ENCODE results near the gene PSMC4. TPM values are rescaled to one million over a fixed set of nuclear protein-coding genes. Genes with fewer than 3 reads are reported as not detected.

The PSMC4 gene
- total RNA-seq, 4 donors from 2014 or later, result 78.0 to 92.5 (median 87.7) TPM

DNA sequence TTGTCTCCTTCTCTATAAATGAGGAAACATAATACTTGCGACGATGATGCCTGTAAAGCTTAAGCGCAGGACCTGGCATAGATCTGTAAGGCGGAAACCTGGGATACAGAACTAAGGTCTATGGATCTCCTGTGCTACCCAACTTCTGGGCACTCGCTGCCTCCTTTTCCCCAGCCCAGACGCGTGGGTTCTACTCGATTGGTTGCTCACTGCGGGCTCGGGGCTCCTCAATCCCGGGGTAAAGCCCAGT lies 615 bp upstream of the PSMC4 start:
- H3K4me3 ChIP-seq (ENCODE audit: low read depth, poor library complexity, severe bottlenecking), result peak overlapping the region; percentile 77
- intact Hi-C loops (cut with DNase I; ENCODE audit: low total_unique reads), result no loop called here
- peak in 1 of 2 donors; percentile 17 for DNase-seq (ENCODE audit: low spot score in 2 of 2)
- TF ChIP-seq POLR2A (IDR thresholded peaks at IDR 0.05), result no peak
- TF ChIP-seq, protein P1, sequence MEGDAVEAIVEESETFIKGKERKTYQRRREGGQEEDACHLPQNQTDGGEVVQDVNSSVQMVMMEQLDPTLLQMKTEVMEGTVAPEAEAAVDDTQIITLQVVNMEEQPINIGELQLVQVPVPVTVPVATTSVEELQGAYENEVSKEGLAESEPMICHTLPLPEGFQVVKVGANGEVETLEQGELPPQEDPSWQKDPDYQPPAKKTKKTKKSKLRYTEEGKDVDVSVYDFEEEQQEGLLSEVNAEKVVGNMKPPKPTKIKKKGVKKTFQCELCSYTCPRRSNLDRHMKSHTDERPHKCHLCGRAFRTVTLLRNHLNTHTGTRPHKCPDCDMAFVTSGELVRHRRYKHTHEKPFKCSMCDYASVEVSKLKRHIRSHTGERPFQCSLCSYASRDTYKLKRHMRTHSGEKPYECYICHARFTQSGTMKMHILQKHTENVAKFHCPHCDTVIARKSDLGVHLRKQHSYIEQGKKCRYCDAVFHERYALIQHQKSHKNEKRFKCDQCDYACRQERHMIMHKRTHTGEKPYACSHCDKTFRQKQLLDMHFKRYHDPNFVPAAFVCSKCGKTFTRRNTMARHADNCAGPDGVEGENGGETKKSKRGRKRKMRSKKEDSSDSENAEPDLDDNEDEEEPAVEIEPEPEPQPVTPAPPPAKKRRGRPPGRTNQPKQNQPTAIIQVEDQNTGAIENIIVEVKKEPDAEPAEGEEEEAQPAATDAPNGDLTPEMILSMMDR (IDR thresholded peaks at IDR 0.05), result no peak
- 0 to 10% methylated on average over 4 to 11 of the region's 11 CpGs for WGBS, 2 donors

DNA sequence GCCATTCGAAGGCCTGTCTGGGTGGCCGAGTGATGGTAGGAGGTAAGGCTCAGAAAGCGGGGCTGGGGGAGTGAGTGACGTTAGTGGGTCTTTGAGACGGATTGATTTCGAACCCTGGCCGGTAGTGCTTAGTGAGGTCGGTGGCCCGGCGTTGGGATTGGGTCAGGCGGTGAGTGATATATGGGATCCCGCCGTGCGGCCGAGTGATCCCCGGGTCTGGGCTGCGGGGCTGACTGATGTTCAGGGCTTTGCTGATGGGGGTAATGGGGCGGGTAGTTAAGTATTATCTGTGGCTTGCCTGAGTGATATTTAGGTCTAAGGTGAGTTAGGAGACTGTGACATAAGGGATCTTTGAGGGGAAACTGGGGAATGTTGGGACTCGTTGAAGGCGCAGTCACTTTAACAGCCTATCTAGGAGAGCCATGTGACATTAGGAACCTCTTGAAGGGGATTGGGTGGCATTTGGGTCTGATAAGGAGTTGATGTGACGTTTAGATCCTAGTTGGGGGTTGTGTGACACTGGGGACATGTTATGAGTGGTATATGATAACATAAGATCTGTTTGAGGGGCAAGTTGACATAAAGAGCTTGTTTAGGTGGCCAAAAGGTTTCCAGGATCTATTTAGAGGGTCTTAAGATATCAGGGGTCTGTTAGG lies 543 bp downstream of the PSMC4 start:
- WGBS, 2 donors, result 2 to 3% methylated on average over 21 of the region's 21 CpGs
- peak overlapping the region; percentile 77 for H3K4me3 ChIP-seq (ENCODE audit: low read depth, poor library complexity, severe bottlenecking)
- peak in 1 of 2 donors; percentile 87 for DNase-seq (ENCODE audit: low spot score in 2 of 2)
- intact Hi-C loops (cut with DNase I; ENCODE audit: low total_unique reads), result no loop called here
- no peak for TF ChIP-seq POLR2A (IDR thresholded peaks at IDR 0.05)
- TF ChIP-seq, protein P1 (IDR thresholded peaks at IDR 0.05), result no peak

DNA sequence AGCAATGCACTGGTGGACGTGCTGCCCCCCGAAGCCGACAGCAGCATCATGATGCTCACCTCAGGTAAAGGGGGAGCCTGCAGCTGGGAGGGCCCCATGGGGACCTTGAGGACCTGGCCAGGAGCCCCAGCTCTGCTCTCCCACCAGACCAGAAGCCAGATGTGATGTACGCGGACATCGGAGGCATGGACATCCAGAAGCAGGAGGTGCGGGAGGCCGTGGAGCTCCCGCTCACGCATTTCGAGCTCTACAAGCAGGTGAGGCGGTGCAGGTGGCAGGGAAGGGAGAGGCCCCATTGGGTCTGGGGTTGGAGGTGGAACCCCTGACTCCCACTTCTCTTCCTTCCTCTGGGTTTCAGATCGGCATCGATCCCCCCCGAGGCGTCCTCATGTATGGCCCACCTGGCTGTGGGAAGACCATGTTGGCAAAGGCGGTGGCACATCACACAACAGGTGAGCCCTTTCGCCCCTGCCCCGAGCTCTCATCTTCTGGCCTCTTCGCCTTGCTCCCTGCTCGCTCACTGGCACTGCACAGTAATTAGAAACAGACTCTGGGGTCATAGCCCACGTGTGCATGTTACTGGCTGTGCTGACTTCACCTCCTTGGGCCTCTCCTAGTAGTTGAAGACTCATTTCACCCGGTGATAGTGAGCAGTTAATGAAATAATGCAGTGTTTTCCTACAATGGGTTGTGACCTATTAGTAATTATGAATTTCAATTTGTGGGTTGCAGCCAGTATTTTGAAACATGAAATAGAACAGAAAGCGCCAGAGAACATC lies 3.6 kb downstream of the PSMC4 start:
- 79 to 89% methylated on average over 14 to 24 of the region's 24 CpGs for WGBS, 2 donors

DNA sequence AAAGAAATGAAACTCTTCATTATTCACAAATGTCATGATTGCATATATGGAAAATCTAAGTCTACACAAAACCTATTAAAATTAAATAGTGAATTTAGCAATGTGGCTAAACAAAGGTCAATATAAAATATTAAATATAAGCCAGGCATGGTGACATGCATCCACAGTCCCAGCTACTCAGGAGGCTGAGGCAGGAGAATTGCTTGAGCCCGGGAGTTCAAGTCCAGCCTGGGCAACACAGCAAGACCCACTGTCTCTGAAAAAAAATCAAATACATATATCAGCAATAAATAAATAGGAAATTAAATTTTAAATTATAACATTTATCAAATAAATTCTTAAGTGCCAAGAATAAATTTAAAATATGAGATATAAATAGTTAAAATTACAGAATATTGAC lies 11.9 kb downstream of the PSMC4 start:
- TF ChIP-seq, protein P1 (IDR thresholded peaks at IDR 0.05), result no peak
- no peak for TF ChIP-seq POLR2A (IDR thresholded peaks at IDR 0.05)
- intact Hi-C loops (cut with DNase I; ENCODE audit: low total_unique reads), result no loop called here
- no peak for DNase-seq (ENCODE audit: low spot score in 2 of 2)
- WGBS, 2 donors, result 93 to 100% methylated on average over 1 of the region's 1 CpG
- no peak overlapping the region for H3K4me3 ChIP-seq (ENCODE audit: low read depth, poor library complexity, severe bottlenecking)

More for the DNA sequence above, 3.6 kb downstream of the PSMC4 start:
- intact Hi-C loops (cut with DNase I; ENCODE audit: low total_unique reads), result no loop called here
- TF ChIP-seq POLR2A (IDR thresholded peaks at IDR 0.05), result no peak
- TF ChIP-seq, protein P1 (IDR thresholded peaks at IDR 0.05), result no peak
- no peak overlapping the region for H3K4me3 ChIP-seq (ENCODE audit: low read depth, poor library complexity, severe bottlenecking)
- DNase-seq (ENCODE audit: low spot score in 2 of 2), result no peak

DNA sequence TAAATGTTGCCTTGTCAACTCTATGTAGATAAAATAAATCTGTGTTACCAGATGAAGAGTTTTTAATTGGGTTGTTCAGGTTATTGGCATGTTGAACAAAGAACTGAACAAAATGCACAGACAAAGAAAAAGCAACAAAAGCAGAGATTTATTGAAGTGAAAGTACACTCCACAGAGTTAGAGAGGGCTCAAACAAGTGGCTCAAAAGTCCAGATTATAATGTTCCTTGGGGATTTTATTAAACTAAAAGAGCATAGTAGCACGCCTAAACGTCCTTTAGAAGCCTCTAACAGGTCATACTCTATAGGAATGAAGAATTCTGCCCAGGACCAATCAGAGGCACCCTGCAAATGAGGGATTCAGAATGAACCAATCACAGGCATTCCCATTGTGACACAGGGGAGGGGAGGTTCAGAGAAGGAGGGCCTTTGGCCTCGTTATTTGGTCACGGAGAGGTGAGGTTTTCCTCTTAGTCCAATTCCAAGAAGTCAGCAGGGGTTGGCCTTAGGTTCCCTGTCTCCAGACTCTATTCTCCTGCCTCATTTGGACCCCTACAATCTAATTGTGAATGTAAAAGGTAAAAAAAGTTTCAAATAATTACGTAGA lies 12.8 kb downstream of the PSMC4 start:
- WGBS, 2 donors, result 83 to 96% methylated on average over 5 of the region's 5 CpGs
- intact Hi-C loops (cut with DNase I; ENCODE audit: low total_unique reads), result no loop called here
- DNase-seq (ENCODE audit: low spot score in 2 of 2), result no peak
- TF ChIP-seq, protein P1 (IDR thresholded peaks at IDR 0.05), result no peak
- no peak for TF ChIP-seq POLR2A (IDR thresholded peaks at IDR 0.05)
- H3K4me3 ChIP-seq (ENCODE audit: low read depth, poor library complexity, severe bottlenecking), result no peak overlapping the region

All from lower leg skin (tissue), 4 donors.